Stimulated activated naive CD4-positive, alpha-beta T cell (primary cell): ENCODE results near the gene ADK.
"Not testable (repeated sequence)": the region's sequence is repeated elsewhere in the genome, so short reads cannot be mapped to it uniquely, and the experiment has no call there.

Experiments used
- DNase-seq, 6 experiments: peaks; one replicate each; lab custom pipeline; 2025; lab: John Stamatoyannopoulos, UW

ADK gene

DNA sequence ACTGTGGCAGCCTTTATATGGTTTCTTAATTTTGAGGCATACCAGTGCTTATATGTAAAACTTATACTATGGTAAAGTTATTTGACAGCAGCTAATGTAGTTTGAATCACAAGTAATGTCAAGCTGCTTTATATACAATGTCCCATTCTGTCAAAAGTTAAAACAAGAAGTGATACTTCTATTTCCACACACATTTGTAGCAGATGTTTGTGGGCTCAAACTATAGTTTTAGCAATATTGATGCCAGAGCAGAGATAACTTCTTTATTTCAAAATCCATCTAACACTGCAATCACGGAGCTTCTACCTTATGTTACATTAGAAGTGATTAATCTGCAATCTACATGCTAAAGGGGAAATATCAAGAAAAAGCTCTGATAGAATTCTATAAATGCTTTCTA is 149.6 kb downstream of the ADK start:
- DNase-seq = no peak

DNA sequence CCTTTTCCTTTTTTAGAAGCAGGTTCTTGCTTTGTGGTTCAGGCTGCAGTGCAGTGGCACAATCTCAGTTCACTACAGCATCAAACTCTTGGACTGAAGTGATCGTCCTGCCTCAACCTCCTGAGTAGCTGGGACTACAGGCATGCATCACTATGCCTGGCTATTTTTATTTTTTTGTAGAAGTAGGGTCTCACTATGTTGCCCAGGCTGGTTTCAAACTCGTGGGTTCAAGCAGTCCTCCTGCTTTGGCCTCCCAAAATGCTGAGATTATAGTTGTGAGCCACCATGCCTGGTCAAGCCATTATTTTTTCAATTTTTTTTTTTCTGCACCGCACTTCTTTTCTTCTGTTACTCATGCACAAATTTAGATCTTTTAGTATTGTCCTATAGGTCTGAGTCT is 154.7 kb downstream of the ADK start:
- DNase-seq = no peak

DNA sequence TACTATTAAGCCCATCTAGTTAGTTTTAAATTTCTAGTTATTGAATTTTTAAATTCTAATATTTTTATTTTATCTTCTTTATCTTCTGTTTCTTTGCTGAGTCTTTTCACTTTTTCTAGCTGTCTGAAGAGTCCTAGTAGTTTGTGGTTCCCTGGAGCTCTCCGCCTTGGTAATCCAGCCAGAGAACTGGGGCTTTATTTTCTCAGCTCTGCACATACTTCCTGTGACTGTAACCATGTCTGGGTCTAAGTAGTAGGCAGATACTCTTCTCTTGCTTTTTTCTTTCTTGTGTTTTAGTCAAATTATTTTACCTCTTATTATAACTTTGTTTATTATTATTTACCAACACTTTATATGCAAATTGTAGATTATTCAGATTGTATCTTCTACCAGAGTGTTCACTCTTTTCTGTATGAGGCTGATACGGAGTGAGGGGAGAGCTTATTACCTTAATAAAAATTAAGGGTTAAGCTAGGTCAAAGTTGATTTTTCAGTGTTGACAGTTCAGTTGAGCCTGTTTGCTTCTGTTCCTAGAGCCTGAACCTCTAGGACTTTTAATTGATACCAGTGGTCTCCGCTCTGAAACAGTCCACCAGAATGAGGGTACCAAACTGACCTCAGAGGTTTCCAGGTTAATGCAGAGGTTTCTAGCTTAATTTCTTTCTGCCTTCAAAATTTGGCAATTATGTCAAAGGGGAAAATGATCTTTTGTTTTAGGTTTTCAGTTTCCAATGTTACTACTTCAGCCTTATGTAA is 155.4 kb downstream of the ADK start:
- no peak for DNase-seq

DNA sequence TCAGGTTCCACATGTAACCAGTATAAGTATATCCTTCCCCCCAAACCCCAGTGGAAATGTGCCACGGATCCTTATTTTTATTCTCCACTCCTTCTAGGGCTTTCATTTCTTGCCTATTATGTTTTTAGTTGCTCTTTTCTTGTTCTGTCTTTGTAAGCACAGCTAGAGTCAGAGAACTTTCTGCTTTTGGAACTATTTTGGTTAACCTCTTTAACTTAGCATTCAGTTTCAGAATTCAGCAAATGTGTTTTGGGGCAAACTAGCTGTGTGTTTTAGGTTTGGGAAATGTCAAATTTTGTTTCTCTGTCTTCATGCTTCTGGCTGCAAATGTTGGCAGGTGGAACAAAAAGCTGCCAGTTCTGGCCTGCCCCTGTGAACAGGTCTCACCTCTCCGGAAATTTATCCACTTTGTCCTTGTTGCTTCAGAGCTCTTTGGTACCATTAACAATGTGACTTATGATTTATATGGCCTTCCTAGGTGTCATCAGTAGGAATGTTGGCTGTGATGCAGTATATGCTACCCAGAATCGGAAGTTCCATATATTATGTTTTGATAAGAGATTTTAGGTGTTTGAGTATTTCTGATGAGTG is 156.1 kb downstream of the ADK start:
- no peak for DNase-seq

DNA sequence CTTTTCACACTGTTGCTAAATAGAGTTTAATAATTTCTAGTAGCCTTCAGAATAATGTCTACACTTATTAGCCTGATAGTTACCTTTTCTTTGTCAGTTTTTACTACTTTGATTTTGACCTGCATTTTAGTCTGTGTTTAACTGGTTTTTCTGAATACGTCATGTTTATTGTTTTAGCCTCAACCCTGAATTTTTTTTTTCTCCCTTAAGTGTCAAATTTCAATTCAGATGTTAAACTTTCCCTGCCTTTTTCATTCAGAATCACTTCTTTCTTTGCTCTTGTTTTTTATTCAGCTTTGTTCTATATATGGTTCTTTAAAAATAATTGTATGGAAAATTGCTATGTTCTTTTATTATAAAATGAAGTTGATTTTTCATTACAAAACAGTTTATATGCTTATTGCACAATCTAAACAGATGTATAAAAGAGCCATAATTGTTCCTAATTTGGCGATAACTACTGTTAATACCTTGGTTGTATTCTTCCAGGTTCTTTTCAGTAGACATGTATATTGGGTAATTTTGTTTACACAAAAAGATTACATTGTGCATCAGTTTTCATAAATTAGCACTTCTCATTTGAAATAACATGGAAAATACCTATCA is 159.7 kb downstream of the ADK start:
- no peak for DNase-seq

DNA sequence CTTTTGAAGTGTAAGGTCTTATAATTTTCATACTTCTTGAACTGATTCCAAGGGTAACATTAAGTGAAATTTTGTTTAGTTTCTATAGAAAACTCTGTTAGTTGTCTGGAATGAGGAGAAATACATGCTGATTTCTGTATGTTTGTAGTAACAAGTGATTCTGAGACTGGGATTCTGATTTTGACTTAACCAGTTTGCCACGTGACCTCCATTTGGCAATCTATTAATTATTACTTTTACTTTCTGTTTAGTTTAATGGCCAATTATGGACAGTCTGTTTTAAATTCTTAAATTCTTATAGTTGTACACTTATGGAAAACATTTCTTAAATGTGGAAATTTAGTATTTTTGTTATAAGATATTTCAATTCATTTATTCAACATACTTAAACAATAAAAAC is 163.1 kb downstream of the ADK start:
- no peak for DNase-seq

DNA sequence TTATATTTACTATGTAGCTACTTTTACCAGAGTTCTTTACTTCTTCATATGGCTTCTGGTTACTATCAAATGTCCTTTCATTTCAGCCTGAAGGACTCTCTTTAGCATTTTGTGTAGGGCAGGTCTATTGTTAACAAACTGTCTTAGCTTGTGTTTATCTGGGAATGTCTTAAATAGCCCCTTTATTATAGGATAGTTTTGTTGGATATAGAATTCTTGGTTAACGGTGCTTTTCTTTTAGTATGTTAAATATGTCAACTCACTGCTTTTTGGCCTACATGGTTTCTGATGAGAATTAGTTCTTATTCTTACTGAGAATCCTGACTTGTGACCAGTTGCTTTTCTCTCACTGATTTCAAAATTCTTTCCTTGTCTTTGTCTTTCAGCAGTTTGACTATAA is 169.0 kb downstream of the ADK start:
- no peak for DNase-seq

DNA sequence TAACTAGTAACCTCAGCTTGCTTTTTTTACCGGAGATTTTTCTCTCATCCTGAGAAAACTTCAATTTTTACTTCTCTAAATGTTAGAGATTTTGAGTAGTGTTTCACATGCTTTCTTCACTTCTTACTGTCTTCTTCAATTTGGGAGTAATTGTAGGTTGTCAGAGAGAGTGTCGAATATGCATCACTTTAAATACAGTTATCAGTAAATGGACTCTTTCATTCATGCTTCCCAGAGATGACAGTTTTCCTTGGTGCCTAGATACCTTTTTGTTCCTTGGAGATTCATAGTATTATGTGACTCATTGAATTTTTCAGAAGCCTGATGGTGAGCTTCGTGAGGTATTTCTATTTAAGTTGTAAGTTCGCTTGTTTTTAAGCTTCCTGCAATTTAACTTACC is 169.7 kb downstream of the ADK start:
- no peak for DNase-seq

DNA sequence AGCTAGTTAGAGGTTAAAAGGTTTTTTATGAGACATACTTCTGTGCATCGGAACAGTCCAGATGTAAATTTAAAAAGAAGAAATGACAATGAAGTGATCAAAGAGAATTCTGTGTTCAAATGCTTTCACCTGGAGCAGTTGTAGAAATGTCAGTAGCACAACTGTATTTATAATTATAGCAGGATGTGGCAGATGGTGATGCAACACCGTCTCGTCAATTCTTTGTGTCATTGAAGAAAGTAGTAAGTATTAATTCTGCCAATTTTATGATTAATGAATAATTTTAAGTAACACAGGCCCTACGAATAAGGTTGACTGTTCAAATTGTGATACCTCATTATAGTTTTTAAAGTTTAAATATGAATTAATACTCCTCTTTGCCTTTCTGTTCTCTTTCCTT is 171.1 kb downstream of the ADK start:
- no peak for DNase-seq

DNA sequence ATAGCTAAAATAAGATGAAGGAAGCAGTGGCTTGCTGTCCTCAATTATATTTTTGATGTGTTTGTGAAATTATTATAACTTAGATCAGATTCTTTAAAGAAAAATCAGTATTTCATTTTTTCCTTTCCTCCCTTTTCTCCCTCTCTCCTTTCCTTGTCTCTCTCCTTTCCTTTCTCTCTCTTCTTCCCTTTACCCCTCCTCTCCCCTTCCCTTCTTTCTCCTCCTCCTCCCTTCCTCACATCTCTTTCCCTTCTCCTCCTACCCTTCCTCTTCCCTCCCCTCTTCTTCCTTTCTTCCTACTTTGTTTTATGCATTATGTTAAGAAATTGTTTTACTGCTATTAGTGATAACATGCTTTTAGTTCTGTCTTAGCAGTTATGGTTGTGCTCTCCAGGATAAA is 171.5 kb downstream of the ADK start:
- no peak for DNase-seq

DNA sequence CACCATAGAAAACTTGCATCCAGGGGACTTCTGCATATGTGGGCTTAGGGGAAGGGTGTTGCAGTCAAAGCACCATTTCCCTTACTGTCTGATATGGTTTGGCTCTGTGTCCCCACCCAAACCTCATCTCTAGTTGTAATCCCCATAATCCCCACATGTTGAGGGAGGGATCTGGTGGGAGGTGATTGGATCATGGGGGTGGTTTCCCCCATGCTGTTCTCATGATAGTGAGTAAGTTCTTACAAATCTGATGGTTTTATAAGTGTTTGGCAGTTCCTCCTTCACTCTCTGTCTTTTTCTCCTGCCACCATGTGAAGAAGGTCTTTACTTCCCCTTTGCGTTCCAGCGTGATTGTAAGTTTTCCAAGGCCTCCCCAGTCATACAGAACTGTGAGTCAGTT is 177.4 kb downstream of the ADK start:
- no peak for DNase-seq

DNA sequence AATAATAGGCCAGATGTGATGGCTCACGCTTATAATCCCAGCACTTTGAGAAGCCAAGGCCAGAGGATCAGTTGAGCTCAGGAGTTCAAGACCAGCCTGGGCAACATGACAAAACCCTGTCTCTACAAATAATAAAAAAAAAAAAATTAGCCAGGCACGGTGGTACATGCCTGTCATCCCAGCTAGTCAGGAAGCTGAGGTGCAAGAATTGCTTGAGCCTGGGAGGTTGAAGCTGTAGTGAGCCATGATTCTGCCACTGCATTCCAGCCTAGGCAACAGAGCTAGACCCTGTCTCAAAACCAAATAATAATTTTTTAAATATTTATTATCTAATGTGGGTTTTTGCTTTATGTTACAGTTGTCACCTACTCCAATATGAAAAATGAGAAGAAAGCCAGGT is 178.9 kb downstream of the ADK start:
- no peak for DNase-seq

DNA sequence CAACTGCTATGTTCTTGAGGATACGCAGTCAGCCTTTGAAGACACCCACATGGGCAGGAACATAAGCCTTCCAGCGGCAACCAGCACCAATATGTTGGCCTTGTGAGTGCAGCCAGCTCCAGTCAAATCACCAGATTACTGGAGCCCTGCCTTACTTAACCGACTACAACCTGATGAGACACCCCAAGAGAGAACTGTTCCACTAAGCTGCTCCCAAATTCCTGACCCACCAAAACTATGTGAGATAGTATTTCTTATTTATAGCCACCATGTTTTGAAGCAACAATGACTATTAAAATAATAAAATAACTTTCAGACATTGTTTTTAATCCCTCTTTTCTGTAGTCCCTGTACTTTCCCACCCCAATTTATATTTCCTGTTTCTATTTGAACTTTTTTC is 179.6 kb downstream of the ADK start:
- no peak for DNase-seq

DNA sequence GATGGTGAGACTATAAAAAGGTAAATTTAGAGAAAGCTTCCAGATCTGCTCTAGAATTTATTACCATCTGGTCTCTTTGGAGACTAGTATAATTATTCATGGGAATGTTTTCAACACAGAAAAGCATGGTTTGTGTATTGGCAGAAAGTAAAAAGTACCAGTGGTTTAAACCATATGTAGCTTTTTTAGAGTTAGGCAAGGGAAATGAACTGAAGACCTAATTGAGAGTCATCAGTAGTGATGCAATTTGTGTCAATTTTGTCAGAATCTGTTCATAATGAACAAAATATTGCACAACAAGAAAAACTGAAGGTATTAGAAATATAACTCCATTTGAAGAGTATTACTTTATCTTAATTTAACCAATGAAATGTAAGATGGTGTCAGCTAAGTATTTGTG is 181.4 kb downstream of the ADK start:
- no peak for DNase-seq

DNA sequence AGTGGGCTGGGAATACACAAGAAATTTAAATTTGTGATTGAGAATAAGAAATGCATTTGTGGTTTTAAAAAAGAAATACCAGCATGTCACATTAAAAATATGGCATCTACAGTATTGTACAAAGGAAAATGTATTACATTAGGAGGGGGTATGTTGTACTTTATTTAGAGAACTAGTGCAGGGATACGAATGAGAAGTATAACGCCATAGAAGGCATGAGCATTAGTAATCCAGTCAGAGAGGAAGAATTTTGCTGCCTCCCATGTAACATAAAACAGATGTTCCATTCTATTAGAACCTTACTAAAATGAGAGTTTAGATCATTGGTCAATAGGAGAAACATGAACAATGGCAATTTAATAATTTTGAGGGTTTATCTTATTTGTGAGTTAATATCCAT is 182.2 kb downstream of the ADK start:
- no peak for DNase-seq

DNA sequence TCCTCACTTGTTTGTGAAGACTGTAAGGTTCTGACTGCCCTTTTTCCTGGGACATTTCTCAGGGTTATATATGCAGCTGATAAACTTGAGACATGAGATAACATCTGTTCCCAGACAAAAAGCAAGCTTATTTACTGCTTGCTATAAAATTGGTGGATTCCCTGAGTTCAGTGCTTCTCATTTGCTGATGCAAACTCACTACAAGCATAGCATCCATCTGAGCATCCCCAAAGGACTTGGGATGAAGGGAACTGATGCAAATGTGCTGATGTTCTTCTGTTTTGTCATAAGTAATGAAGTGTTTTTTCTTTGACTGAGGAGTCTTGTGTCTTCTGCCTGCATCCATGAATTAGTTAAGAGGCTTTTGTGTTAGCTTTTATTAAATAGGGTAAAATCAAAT is 183.2 kb downstream of the ADK start:
- DNase-seq = no peak

DNA sequence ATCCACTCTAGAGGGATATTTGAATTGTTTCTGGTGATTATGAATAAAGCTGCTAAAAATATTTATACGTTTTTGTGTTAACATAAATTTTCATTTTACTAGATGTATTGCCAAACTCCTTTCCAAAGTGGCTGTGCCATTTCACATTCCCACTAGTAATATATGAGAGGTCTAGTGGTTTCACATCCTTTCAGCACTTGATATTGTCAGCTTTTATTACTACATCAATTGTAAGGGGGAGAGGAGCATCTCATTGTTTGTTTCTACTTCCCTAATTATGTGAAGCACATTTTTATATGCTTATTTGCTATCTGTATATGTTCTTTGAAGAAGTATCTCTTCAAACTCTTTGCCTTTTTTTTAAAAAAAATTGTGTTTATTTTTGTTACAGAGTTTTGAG is 184.5 kb downstream of the ADK start:
- no peak for DNase-seq

DNA sequence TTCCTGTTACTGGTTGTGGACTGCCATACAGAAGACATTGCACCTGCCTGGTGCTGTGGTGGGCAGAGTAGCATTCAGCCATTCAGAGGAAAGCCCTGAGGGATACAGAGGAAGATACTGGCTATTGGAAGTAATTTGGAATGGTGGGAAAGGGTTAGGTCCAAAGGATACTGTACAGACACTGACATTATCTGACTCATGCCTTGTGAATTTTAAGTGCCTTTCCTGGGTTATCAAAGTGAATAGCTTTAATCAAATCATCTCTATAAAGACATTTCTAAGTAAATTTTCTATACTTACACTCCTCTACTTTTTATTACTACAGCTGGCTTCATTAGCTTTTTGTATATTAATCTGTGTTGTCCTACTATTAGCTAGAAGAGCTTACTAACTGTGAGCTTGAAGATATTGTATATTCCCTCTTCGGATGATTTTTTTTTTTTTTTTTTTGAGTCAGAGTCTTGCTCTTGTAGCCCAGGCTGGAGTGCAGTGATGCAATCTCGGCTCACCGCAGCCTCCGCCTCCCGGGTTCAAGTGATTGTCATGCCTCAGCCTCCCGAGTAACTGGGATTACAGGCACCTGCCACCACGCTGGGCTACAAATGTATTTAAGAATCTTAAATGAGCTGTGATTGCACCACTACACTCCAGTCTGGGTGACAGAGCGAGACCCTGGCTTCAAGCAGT is 186.5 kb downstream of the ADK start:
- no peak for DNase-seq

DNA sequence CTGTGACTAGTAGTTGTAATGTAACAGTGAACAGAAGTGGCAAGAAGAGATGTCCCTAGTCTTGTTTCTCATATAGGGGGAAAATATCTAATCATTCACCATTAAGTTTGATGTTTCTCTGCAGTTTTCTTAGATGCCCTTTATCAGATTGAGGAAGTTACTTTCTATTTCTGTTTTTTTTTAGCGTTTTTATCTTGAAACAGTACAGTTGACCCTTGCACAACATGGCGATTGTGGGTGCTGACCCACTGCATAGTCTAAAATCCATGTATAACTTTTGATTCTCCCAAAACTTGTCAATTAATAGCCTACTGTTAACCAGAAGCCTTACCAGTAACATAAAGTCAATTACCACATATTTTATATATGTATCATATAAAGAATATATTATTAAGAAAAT is 192.0 kb downstream of the ADK start:
- no peak for DNase-seq

DNA sequence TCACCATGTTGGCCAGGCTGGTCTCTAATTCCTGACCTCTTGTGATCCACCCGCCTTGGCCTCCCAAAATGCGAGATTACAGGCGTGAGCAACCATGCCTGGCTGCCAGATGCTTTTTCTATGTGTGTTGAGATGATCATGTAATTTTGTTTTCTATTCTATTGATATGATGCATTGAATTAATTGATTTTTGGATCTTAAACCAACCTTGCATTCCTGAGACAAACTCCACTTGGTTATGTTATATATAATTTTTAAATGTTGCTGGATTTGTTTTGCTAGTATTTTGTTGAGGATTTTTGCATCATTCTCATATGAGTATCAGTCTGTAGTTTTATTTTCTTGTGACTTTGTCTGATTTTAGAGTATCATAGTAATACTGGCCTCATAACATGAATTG is 192.8 kb downstream of the ADK start:
- no peak for DNase-seq

DNA sequence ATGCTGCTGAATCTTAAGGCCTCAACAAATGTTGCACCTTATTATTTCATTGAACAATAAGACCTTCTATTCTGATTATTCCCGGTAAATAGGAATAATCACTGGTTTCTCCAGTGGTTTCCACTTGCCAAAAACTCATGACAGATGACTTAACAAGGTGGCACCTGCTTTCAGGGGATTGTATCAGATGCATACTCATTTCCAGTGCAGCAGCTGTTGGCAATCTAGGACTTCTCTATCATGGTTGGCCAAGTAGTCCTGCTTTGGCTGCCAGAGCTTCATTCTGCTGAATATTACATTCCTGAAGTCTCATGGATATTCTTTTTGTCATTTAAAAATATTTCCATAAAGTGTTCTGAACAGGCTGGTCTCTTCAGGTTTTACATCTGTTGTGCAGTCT is 193.3 kb downstream of the ADK start:
- no peak for DNase-seq

DNA sequence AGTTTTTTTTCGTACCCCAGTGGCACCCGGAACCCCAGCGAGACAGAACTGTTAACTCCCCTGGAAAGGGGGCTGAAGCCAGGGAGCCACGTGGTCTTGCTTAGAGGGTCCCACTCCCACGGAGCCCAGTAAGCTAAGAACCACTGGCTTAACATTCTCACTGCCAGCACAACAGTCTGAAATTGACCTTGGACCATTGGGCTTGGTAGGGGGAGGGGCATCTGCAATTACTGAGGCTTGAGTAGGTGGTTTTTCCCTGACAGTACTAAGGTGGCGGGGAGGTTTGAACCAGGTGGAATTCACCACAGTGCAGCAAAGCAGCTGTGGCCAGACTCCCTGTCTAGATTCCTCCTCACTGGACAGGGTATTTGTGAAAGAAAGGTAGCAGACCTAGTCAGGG is 196.5 kb downstream of the ADK start:
- DNase-seq = no peak

DNA sequence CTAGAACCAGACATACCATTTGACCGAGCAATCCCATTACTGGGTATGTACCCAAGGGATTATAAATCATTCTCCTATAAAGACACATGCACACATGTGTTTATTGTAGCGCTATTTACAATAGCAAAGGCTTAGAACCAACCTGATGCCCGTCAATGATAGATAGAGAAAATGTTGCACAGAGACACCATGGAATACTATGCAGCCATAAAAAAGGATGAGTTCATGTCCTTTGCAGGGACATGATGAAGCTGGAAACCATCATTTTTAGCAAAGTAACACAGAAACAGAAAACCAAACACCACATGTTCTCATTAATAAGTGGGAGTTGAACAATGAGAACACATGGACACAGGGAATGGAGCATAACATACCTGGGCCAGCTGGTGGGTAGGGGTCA is 202.0 kb downstream of the ADK start:
- not testable (repeated sequence) for DNase-seq
